Measurements from ENCODE around the gene ZNF222.

The ZNF222 gene

GRCh38 chr19:44051650-44052402, 26.6 kb downstream of the ZNF222 start, which contains the start of gene ZNF223:
Gene ZNF223, plus strand, starts transcription at chr19:44052036. Its CDS starts 3,141 bp downstream, at chr19:44055177.
- in situ Hi-C loops (cut with HindIII; ENCODE audit: low sequenced_read_pairs), result no loop called here

GRCh38 chr19:44055870-44056269, 30.7 kb downstream of the ZNF222 start:
- in situ Hi-C loops (cut with HindIII; ENCODE audit: low sequenced_read_pairs), result no loop called here

- in situ Hi-C loops (cut with HindIII; ENCODE audit: low sequenced_read_pairs), result no loop called here
Observed at GRCh38 chr19:44059229-44059628, 34.0 kb downstream of the ZNF222 start.

- in situ Hi-C loops (cut with HindIII; ENCODE audit: low sequenced_read_pairs), result no loop called here
Observed at GRCh38 chr19:44061038-44061437, 35.9 kb downstream of the ZNF222 start.

- in situ Hi-C loops (cut with HindIII; ENCODE audit: low sequenced_read_pairs), result no loop called here
Observed at GRCh38 chr19:44066305-44066704, 41.1 kb downstream of the ZNF222 start.

- in situ Hi-C loops (cut with HindIII; ENCODE audit: low sequenced_read_pairs), result no loop called here
Observed at GRCh38 chr19:44069415-44069814, 44.2 kb downstream of the ZNF222 start.

GRCh38 chr19:44071824-44072542, 46.8 kb downstream of the ZNF222 start, which contains the start of gene ZNF284:
Gene ZNF284, plus strand, starts transcription at chr19:44072159. Its CDS starts 4,231 bp downstream, at chr19:44076390.
- in situ Hi-C loops (cut with HindIII; ENCODE audit: low sequenced_read_pairs), result no loop called here

- in situ Hi-C loops (cut with HindIII; ENCODE audit: low sequenced_read_pairs), result no loop called here
Observed at GRCh38 chr19:44072543-44073401, 47.6 kb downstream of the ZNF222 start.

GRCh38 chr19:44076325-44076724, 51.1 kb downstream of the ZNF222 start:
- in situ Hi-C loops (cut with HindIII; ENCODE audit: low sequenced_read_pairs), result no loop called here

Measured in DLD1 (cell line).